ENCODE measurements around the gene FAM107B.

DNA sequence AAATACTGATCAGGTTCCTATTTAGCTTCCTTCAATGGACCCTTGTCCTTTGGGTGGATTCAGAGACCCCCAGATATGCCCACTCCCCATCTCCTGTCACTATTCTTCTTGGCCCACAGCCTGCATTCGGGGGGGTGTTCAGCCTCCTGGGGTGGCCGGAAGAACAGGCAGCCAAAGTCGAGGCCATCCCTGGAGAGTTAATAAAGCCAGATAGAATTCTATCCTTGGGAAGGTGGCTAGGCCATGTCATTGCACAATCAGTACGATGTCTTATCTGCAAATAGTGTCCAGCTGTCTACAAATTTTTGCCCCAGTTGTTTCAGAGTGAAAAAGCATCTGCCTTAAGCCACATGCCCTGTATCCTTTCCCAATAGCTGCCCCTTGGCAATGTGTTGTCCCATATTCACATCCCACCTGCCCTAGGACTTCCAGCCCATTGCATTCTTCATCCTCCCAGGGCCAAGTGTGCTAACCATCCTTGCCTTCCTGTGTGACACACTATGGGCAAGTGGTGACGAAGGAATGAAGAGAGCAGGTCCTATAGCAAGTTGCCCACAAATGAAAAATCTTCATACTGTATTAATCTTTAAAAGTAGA, 9.9 kb upstream of the FAM107B start:
- no peak for TF ChIP-seq EZH2 (IDR thresholded peaks at IDR 0.05; ENCODE audit: low read depth)
- TF ChIP-seq, protein P1, sequence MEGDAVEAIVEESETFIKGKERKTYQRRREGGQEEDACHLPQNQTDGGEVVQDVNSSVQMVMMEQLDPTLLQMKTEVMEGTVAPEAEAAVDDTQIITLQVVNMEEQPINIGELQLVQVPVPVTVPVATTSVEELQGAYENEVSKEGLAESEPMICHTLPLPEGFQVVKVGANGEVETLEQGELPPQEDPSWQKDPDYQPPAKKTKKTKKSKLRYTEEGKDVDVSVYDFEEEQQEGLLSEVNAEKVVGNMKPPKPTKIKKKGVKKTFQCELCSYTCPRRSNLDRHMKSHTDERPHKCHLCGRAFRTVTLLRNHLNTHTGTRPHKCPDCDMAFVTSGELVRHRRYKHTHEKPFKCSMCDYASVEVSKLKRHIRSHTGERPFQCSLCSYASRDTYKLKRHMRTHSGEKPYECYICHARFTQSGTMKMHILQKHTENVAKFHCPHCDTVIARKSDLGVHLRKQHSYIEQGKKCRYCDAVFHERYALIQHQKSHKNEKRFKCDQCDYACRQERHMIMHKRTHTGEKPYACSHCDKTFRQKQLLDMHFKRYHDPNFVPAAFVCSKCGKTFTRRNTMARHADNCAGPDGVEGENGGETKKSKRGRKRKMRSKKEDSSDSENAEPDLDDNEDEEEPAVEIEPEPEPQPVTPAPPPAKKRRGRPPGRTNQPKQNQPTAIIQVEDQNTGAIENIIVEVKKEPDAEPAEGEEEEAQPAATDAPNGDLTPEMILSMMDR (conservative IDR thresholded peaks at IDR 0.05), result no peak

Data from PC-9 (cell line).